ENCODE data around the gene JAML. TPM values are rescaled to one million over a fixed set of nuclear protein-coding genes. Genes with fewer than 3 reads are reported as not detected.

Gene JAML
- total and polyA plus RNA-seq, 2 of the 13 experiments (the other 11 are each of a cell fraction or from before 2014, with no cell fraction given) = 2.0 to 3.3 TPM

- Histone ChIP-seq H3K27me3 (ENCODE audit: control insufficient read depth in 1 of 2, insufficient read depth in 2 of 2, low read length in 2 of 2) (no peaks in the 10 kb centered on the region), H3K4me1 (ENCODE audit: insufficient read depth, low read length) (peaks cover 25% of the 10 kb centered on the region), H3K4me3 (replicated peaks in 1 of 3; ENCODE audit: insufficient read depth in 1 of 3, low read depth in 2 of 3, low read length in 3 of 3) (no peak overlapping the region), H2AFZ (ENCODE audit: low read length) (no peak overlapping the region), H4K20me1 (ENCODE audit: insufficient read depth, low read length) (no peaks in the 10 kb centered on the region), H3K79me2 (ENCODE audit: insufficient read depth, low read length) (no peaks in the 10 kb centered on the region), H3K36me3 (replicated peaks in 1 of 2; ENCODE audit: control insufficient read depth in 1 of 2, insufficient read depth in 2 of 2, low read length in 2 of 2) (peaks cover 0 to 26% of the 10 kb centered on the region in 2 experiments; a peak in 4 of 5 replicates), H3K27ac (ENCODE audit: extremely low read length, insufficient read depth, low read length) (no peak overlapping the region), H3K9ac (ENCODE audit: insufficient read depth, low read depth, low read length) (no peak overlapping the region), H3K9me3 (ENCODE audit: low read length) (no peaks in the 10 kb centered on the region), H3K4me2 (ENCODE audit: low read depth, low read length) (no peak overlapping the region)
- TF ChIP-seq HNRNPL (IDR thresholded peaks at IDR 0.05; ENCODE audit: low read depth, low read length) = no peak
- no peak for TF ChIP-seq ZNF354B (CRISPR knock-in tag; IDR thresholded peaks at IDR 0.05)
- no peak for TF ChIP-seq TFDP1 (CRISPR knock-in tag; IDR thresholded peaks at IDR 0.05; ENCODE audit: borderline replicate concordance)
- TF ChIP-seq ATF4 (CRISPR knock-in tag; IDR thresholded peaks at IDR 0.05) = no peak
- no peak for TF ChIP-seq ZFY (CRISPR knock-in tag; IDR thresholded peaks at IDR 0.05)
- no peak for TF ChIP-seq TCF12 (IDR thresholded peaks at IDR 0.05)
- TF ChIP-seq TCF12 (CRISPR knock-in tag; IDR thresholded peaks at IDR 0.05) = no peak
- no peak for TF ChIP-seq ZFX (CRISPR knock-in tag; IDR thresholded peaks at IDR 0.05; ENCODE audit: low read depth)
- no peak for TF ChIP-seq RFX3 (CRISPR knock-in tag; IDR thresholded peaks at IDR 0.05)
- no peak for TF ChIP-seq ZNF331 (CRISPR knock-in tag; IDR thresholded peaks at IDR 0.05)
- no peak for TF ChIP-seq SETDB1 (CRISPR knock-in tag; IDR thresholded peaks at IDR 0.05; ENCODE audit: borderline replicate concordance)
- no peak for TF ChIP-seq MTF1 (CRISPR knock-in tag; IDR thresholded peaks at IDR 0.05)
- no peak for TF ChIP-seq ZNF543 (CRISPR knock-in tag; IDR thresholded peaks at IDR 0.05)
- TF ChIP-seq GPBP1L1 (CRISPR knock-in tag; IDR thresholded peaks at IDR 0.05) = no peak
- no peak for TF ChIP-seq ZNF792 (CRISPR knock-in tag; IDR thresholded peaks at IDR 0.05)
- no peak for TF ChIP-seq ZSCAN12 (CRISPR knock-in tag; IDR thresholded peaks at IDR 0.05)
- TF ChIP-seq MEIS2 (CRISPR knock-in tag; IDR thresholded peaks at IDR 0.05) = no peak
- TF ChIP-seq ZNF639 (CRISPR knock-in tag; conservative IDR thresholded peaks at IDR 0.05) = no peak
- TF ChIP-seq ZNF180 (CRISPR knock-in tag; IDR thresholded peaks at IDR 0.05; ENCODE audit: borderline replicate concordance, low read depth) = no peak
- no peak for TF ChIP-seq GLMP (CRISPR knock-in tag; IDR thresholded peaks at IDR 0.05; ENCODE audit: borderline replicate concordance)
- WGBS (ENCODE audit: low lambda C conversion rate) = 99% methylated on average over 5 of the region's 5 CpGs
- ATAC-seq (no peak), FAIRE-seq (no peak), DNase-seq (ENCODE audit: low spot score) (no peak)
- CTCF ChIA-PET (ENCODE audit: low intra/inter-chr PET ratio, low total read pairs) = no interaction called here
- in situ Hi-C loops (cut with HindIII; ENCODE audit: extremely low pct_ligation_motif_present, low pct_unique_long_range_greater_than_20kb) = no loop called here
- POLR2A ChIA-PET = no interaction called here
- intact Hi-C loops (cut with micrococcal nuclease; ENCODE audit: unreplicated experiment) = no loop called here
- no TSS peak for BruUV-seq (replicated peaks)
Measured at GRCh38 chr11:118234833-118235232, 10.0 kb upstream of the JAML start.
